K562 (cell line): ENCODE results near the gene NFYC. TPM values are rescaled to one million over a fixed set of nuclear protein-coding genes. Genes with fewer than 3 reads are reported as not detected.

Experiments used
- ATAC-seq: fragments of 200-7000 bp; cut with Tn5 transposase; 3 replicates; pipeline ENCODE4 v1.9.1; 2020; ENCODE audit warnings: moderate library complexity
- BruUV-seq: library from RNA; stranded (reverse); fragments of 400-500 nt; replicated peaks from 2 replicates; lab custom pipeline; 2021; lab: Mats Ljungman, UMichigan
- CTCF ChIA-PET: fragments of 300-600 bp; formaldehyde crosslinking; extraction: SDS; loops from one replicate; lab custom pipeline; 2021; ENCODE audit warnings: low intra/inter-chr PET ratio; lab: Yijun Ruan, JAX
- POLR2A ChIA-PET: fragments of 300-600, 350-650 bp; sonication (Branson Sonifier 250); formaldehyde crosslinking; extraction: SDS; loops from one replicate; lab custom pipeline; 2021; ENCODE audit warnings: antibody characterized with exemption, inconsistent platforms; lab: Yijun Ruan, JAX
- DNase-seq, 4 experiments: peaks; one replicate each; pipeline versions ENCODE4 v3.0.0 to v3.0.0-alpha.2; 2011 to 2018; ENCODE audit warnings: low spot score in 3 of 4, mixed read lengths in 3 of 4; ENCODE audit errors: extremely low read depth in 1 of 4
- FAIRE-seq: peaks from 2 replicates; lab custom pipeline; 2011; peaks lifted over from hg19 to GRCh38; lab: Jason Lieb, UNC
- H2AFZ ChIP-seq: 2 replicates; pipeline ENCODE4 v1.6.0; 2011; ENCODE audit warnings: low read depth, low read length, control low read depth, inconsistent platforms
- H3K27ac ChIP-seq: fragments of 200-600 bp; 3 replicates; pipeline ENCODE4 v1.8.0; 2011; ENCODE audit warnings: low read depth, mild to moderate bottlenecking, control low read depth, inconsistent platforms, low read length, moderate library complexity, mixed read lengths; ENCODE audit errors: extremely low read depth
- H3K27me3 ChIP-seq, 2 experiments: fragments of 300-600 bp in 1 of 2; 2 replicates in 1 of 2; 3 replicates in 1 of 2; pipeline versions ENCODE4 v1.6.0 to v1.8.0; 2011; ENCODE audit warnings: inconsistent platforms in 2 of 2, low read length in 2 of 2, mild to moderate bottlenecking in 1 of 2, mixed read lengths in 1 of 2, moderate library complexity in 1 of 2; ENCODE audit not compliant: control insufficient read depth in 2 of 2, insufficient read depth in 2 of 2
- H3K36me3 ChIP-seq: fragments of 300-600 bp; 3 replicates; pipeline ENCODE4 v1.8.0; 2011; ENCODE audit warnings: mild to moderate bottlenecking, low read length, inconsistent platforms; ENCODE audit not compliant: control insufficient read depth, insufficient read depth
- H3K4me1 ChIP-seq, 2 experiments: fragments of 200-600 bp in 1 of 2; replicated peaks in 1 of 2; 2 replicates in 1 of 2; 3 replicates in 1 of 2; pipeline versions ENCODE4 v1.5.1 to v1.8.0; 2011; ENCODE audit warnings: inconsistent platforms in 2 of 2, low read length in 2 of 2, mild to moderate bottlenecking in 1 of 2, mixed read lengths in 1 of 2, moderate library complexity in 1 of 2; ENCODE audit not compliant: control insufficient read depth in 2 of 2, insufficient read depth in 2 of 2
- H3K4me2 ChIP-seq: 2 replicates; pipeline ENCODE4 v1.6.1; 2011; ENCODE audit warnings: low read length, control low read depth, inconsistent platforms, mixed read lengths; ENCODE audit not compliant: insufficient read depth
- H3K4me3 ChIP-seq: fragments of 200-600 bp; sonication (generic), shearing (Covaris generic); 2 replicates; pipeline ENCODE4 v1.5.1; 2016; ENCODE audit warnings: control low read depth, inconsistent platforms
- H3K79me2 ChIP-seq: fragments of 200-600 bp; 3 replicates; pipeline ENCODE4 v1.8.0; 2011; ENCODE audit warnings: low read length, inconsistent platforms; ENCODE audit not compliant: control insufficient read depth, insufficient read depth
- H3K9ac ChIP-seq, 2 experiments: 2 replicates each; pipeline versions ENCODE4 v1.6.0 to v1.6.1; 2011; ENCODE audit warnings: low read depth in 2 of 2, low read length in 2 of 2, control low read depth in 1 of 2, inconsistent platforms in 1 of 2, mild to moderate bottlenecking in 1 of 2, mixed read lengths in 1 of 2; ENCODE audit not compliant: insufficient read depth in 1 of 2
- H3K9me1 ChIP-seq: one replicate; pipeline ENCODE4 v1.6.0; 2011; ENCODE audit warnings: inconsistent platforms, mild to moderate bottlenecking, low read length, moderate library complexity; ENCODE audit not compliant: control insufficient read depth, insufficient read depth
- H3K9me3 ChIP-seq: replicated peaks from 2 replicates; pipeline ENCODE4 v1.5.1; 2011; ENCODE audit warnings: low read depth, low read length, inconsistent platforms; ENCODE audit not compliant: control insufficient read depth, insufficient read depth
- H4K20me1 ChIP-seq: replicated peaks from 2 replicates; pipeline ENCODE4 v1.6.1; 2011; ENCODE audit warnings: low read length, inconsistent platforms, mixed read lengths; ENCODE audit not compliant: control insufficient read depth, insufficient read depth
- CXXC5 ChIP-seq: fragments of 250-450 bp; sonication (Bioruptor Pico); IDR thresholded peaks from 2 replicates; pipeline ENCODE4 v1.8.0; 2022; ENCODE audit warnings: inconsistent platforms, mild to moderate bottlenecking, moderate library complexity
- KDM5B ChIP-seq: fragments of 200-600 bp; sonication (generic); IDR thresholded peaks from 2 replicates; pipeline ENCODE4 v1.6.1; 2012; ENCODE audit warnings: low read depth, mild to moderate bottlenecking, moderate library complexity, low read length, control low read depth, inconsistent platforms; ENCODE audit not compliant: insufficient replicate concordance
- NFE2L1 ChIP-seq: fragments of 450-650 bp; IDR thresholded peaks from 2 replicates; pipeline ENCODE4 v1.6.1; 2016; ENCODE audit warnings: missing genetic modification characterization, low read depth, mild to moderate bottlenecking, missing compliant biosample characterization, moderate library complexity, borderline replicate concordance
- NUFIP1 ChIP-seq: fragments of 450-650 bp; IDR thresholded peaks from 2 replicates; pipeline ENCODE4 v1.6.1; 2018; ENCODE audit not compliant: partially characterized antibody
- POLR2A ChIP-seq: fragments of 450-650 bp; conservative IDR thresholded peaks from 2 replicates; pipeline ENCODE4 v1.6.1; 2016
- SAFB ChIP-seq: fragments of 200-400 bp; formaldehyde crosslinking; IDR thresholded peaks from 2 replicates; pipeline ENCODE4 v1.6.1; 2017; ENCODE audit warnings: low read depth, low read length, borderline replicate concordance
- TARDBP ChIP-seq: fragments of 450-650 bp; IDR thresholded peaks from 2 replicates; pipeline ENCODE4 v1.6.1; 2016
- TEAD1 ChIP-seq, 2 experiments: fragments of 450-650 bp in 1 of 2; sonication (generic) in 1 of 2; formaldehyde crosslinking; IDR thresholded peaks; 2 replicates each; pipeline versions ENCODE4 v1.4.0 to v1.8.0; 2020 to 2022; ENCODE audit warnings: mild to moderate bottlenecking in 2 of 2, missing genetic modification reagents in 1 of 2
- WGBS: fragments of 100-300 bp; shearing (Covaris generic); methylation state at CpG from one replicate; pipeline ENCODE4 v1.1.6; 2016; ENCODE audit warnings: low coverage, mixed read lengths; ENCODE audit not compliant: insufficient coverage; ENCODE audit errors: missing lambda C conversion rate; 5-methylcytosine and 5-hydroxymethylcytosine counted together
- in situ Hi-C: fragments of 300-500 bp; cut with MboI; formaldehyde crosslinking; loops from 4 replicates; pipeline ENCODE4 v1.15.0; 2018; ENCODE audit warnings: inconsistent platforms, mixed read lengths
- intact Hi-C: fragments of 100-400 bp; cut with micrococcal nuclease; formaldehyde crosslinking; loops from 2 replicates; pipeline ENCODE4 v1.14.2; 2022
- polyA plus RNA-seq, 8 experiments: library from polyadenylated mRNA; depleted of rRNA in 4 of 8; stranded (reverse) in 5 of 8; unstranded in 3 of 8; fragments of >200 nt; fragmentation: Nextera tagmentation in 2 of 8; fragmentation: Illumina TruSeq in 1 of 8; extraction: Ambion mirVana in 2 of 8; extraction: Trizol in 1 of 8; gene quantifications; 2 replicates each; pipeline versions ENCODE4 v1.2.1 to v1.2.3, GENCODE V29; 2011 to 2014; ENCODE audit warnings: inconsistent platforms in 1 of 8, missing spikeins in 1 of 8
- total RNA-seq, 7 experiments: library from RNA; depleted of rRNA in 6 of 7; stranded (reverse); fragments of >200 nt in 6 of 7; fragmentation: Illumina TruSeq in 2 of 7; extraction: Trizol in 2 of 7; gene quantifications; 2 replicates each; pipeline versions ENCODE4 v1.2.1 to v1.2.3, GENCODE V29; 2011 to 2021; ENCODE audit warnings: low replicate concordance in 1 of 7

NFYC gene
- total and polyA plus RNA-seq, 9 of the 15 experiments (the other 6 are each of a cell fraction or from before 2014, with no cell fraction given), result 4.8 to 59.8 (median 41.1) TPM

DNA sequence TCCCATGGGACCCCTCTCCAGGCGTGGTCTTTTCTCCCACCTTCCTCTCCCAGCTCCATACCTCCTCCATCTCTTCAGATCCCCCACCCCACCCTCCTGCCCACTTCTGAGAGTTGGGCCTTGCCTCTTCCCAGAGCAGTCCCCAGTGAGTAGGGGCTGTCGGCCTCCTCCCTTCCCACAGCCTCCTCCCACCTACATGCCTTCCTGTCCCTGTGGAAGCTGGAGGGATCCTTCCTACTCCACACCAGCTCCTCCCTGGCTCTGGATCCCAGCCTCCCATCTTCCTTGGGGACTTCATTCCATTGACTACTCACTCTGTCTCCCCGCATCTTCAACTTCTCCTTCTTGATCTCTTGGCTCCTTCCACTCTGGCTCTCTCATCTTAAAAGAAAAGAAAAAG, 116.9 kb downstream of the NFYC start:
- Histone ChIP-seq H3K27me3 (no peaks in the 10 kb centered on the region), H3K36me3 (no peaks in the 10 kb centered on the region), H4K20me1 (no peaks in the 10 kb centered on the region; the same call in 1 of the 2 replicates), H3K9ac (0 out of 4 replicates have a peak overlapping the region, but pooled peaks of 1 of the 2 experiments have one; percentile 32), H3K79me2 (no peaks in the 10 kb centered on the region), H3K9me3 (no peaks in the 10 kb centered on the region), H3K4me1 (peaks cover 35 to 49% of the 10 kb centered on the region in 2 experiments), H3K4me2 (no peak overlapping the region), H2AFZ (no peak overlapping the region), H3K9me1 (peaks cover 3% of the 10 kb centered on the region), H3K27ac (no peak overlapping the region), H3K4me3 (no peak overlapping the region)
- no peak for FAIRE-seq
- ChIA-PET POLR2A (interaction anchor here (0.6 to 3.7 kb wide), 4 partner anchors 9 to 117 kb away, joined by 3 to 17 read pairs (median 5); no protein-coding TSS in a partner anchor), CTCF (no interaction called here)
- no peak for ATAC-seq
- no TSS peak for BruUV-seq
- intact Hi-C loops, result no loop called here
- in situ Hi-C loops, result no loop called here
- no peak for TF ChIP-seq POLR2A
- no peak for TF ChIP-seq KDM5B
- TF ChIP-seq NUFIP1, result no peak
- no peak for TF ChIP-seq CXXC5
- TF ChIP-seq TARDBP, result no peak
- TF ChIP-seq SAFB, result no peak
- no peak for TF ChIP-seq TEAD1 (CRISPR knock-in tag; IDR thresholded peaks at IDR 0.05)
- no peak for TF ChIP-seq NFE2L1 (tag)
- no peak for DNase-seq
- WGBS, result 42% methylated on average over 3 of the region's 3 CpGs
